GM12878 (cell line): ENCODE measurements around the gene HCAR3. TPM values are rescaled to one million over a fixed set of nuclear protein-coding genes. Genes with fewer than 3 reads are reported as not detected.

Experiments used
- ATAC-seq: fragments of 200-7000 bp; cut with Tn5 transposase; 3 replicates; pipeline ENCODE4 v1.9.1; 2020; ENCODE audit warnings: mild to moderate bottlenecking, moderate library complexity
- BruUV-seq: library from RNA; stranded (reverse); fragments of 400-500 nt; replicated peaks from 2 replicates; lab custom pipeline; 2021; lab: Mats Ljungman, UMichigan
- CTCF ChIA-PET: fragments of 300-600 bp; sonication (Branson Sonifier 250); formaldehyde crosslinking; extraction: SDS; loops from one replicate; lab custom pipeline; 2021; ENCODE audit warnings: inconsistent platforms; lab: Yijun Ruan, JAX
- POLR2A ChIA-PET: fragments of 350-600 bp; formaldehyde crosslinking; extraction: SDS; loops from one replicate; lab custom pipeline; 2021; ENCODE audit warnings: inconsistent platforms; lab: Charles Lee
- RAD21 ChIA-PET: fragments of 300-600 bp; sonication (Branson Sonifier 250); formaldehyde crosslinking; loops from one replicate; lab custom pipeline; 2023; ENCODE audit warnings: antibody characterized with exemption; ENCODE audit not compliant: unreplicated experiment; lab: Charles Lee
- SMC1A ChIA-PET: fragments of 300-600 bp; sonication (Branson Sonifier 250); formaldehyde crosslinking; loops from one replicate; lab custom pipeline; 2023; ENCODE audit not compliant: unreplicated experiment, uncharacterized antibody; lab: Charles Lee
- DNase-seq: peaks from one replicate; pipeline ENCODE4 v3.0.0-alpha.2; 2011; ENCODE audit warnings: low read depth, low spot score
- FAIRE-seq: peaks from 3 replicates; lab custom pipeline; 2011; peaks lifted over from hg19 to GRCh38; lab: Jason Lieb, UNC
- H2AFZ ChIP-seq: 2 replicates; pipeline ENCODE4 v1.6.0; 2011; ENCODE audit warnings: low read depth, low read length, control low read depth; ENCODE audit not compliant: control insufficient read depth
- H3K27ac ChIP-seq: 2 replicates; pipeline ENCODE4 v1.5.1; 2011; ENCODE audit warnings: control low read depth; ENCODE audit not compliant: control insufficient read depth, insufficient read depth
- H3K27me3 ChIP-seq, 2 experiments: replicated peaks in 1 of 2; 2 replicates each; pipeline versions ENCODE4 v1.6.0 to v1.6.1; 2011; ENCODE audit warnings: low read length in 1 of 2; ENCODE audit not compliant: control insufficient read depth in 2 of 2, insufficient read depth in 2 of 2
- H3K36me3 ChIP-seq, 2 experiments: 2 replicates each; pipeline ENCODE4 v1.5.1; 2011; ENCODE audit warnings: low read length in 1 of 2; ENCODE audit not compliant: control insufficient read depth in 2 of 2, insufficient read depth in 2 of 2
- H3K4me1 ChIP-seq: 2 replicates; pipeline ENCODE4 v1.6.1; 2011; ENCODE audit warnings: mild to moderate bottlenecking, low read length, moderate library complexity, mixed read lengths; ENCODE audit not compliant: control insufficient read depth, insufficient read depth
- H3K4me2 ChIP-seq: 2 replicates; pipeline ENCODE4 v1.6.0; 2011; ENCODE audit warnings: control low read depth; ENCODE audit not compliant: control insufficient read depth, insufficient read depth
- H3K4me3 ChIP-seq: fragments of 200-600 bp; sonication (generic); 2 replicates; pipeline ENCODE4 v1.5.1; 2016
- H3K79me2 ChIP-seq: 2 replicates; pipeline ENCODE4 v1.6.0; 2011; ENCODE audit warnings: low read length; ENCODE audit not compliant: control insufficient read depth, insufficient read depth
- H3K9ac ChIP-seq: 2 replicates; pipeline ENCODE4 v1.8.0; 2011; ENCODE audit warnings: low read length, control low read depth, mixed read lengths; ENCODE audit not compliant: control insufficient read depth, insufficient read depth
- H3K9me3 ChIP-seq: replicated peaks from 3 replicates; pipeline ENCODE4 v1.5.1; 2011; ENCODE audit warnings: mild to moderate bottlenecking, low read length; ENCODE audit not compliant: control insufficient read depth, insufficient read depth
- H4K20me1 ChIP-seq: 2 replicates; pipeline ENCODE4 v1.6.0; 2011; ENCODE audit not compliant: control insufficient read depth, insufficient read depth
- CBFB ChIP-seq: IDR thresholded peaks from 2 replicates; pipeline ENCODE4 v1.6.1; 2016; ENCODE audit warnings: antibody characterized with exemption, low read depth
- LARP7 ChIP-seq: fragments of 450-650 bp; IDR thresholded peaks from 2 replicates; pipeline ENCODE4 v1.6.1; 2017; ENCODE audit warnings: mild to moderate bottlenecking
- YY1 ChIP-seq: IDR thresholded peaks from 2 replicates; pipeline ENCODE4 v1.6.1; 2011; ENCODE audit warnings: low read depth, mild to moderate bottlenecking, low read length
- WGBS: methylation state at CpG from one replicate; pipeline ENCODE4 v1.1.6; 2016; ENCODE audit warnings: low lambda C conversion rate; ENCODE audit not compliant: insufficient replicate concordance, insufficient coverage; ENCODE audit errors: missing lambda C conversion rate; 5-methylcytosine and 5-hydroxymethylcytosine counted together
- in situ Hi-C: fragments of 300-500 bp; cut with MboI; formaldehyde crosslinking; loops from 9 replicates; pipeline ENCODE4 v1.14.3; 2018; ENCODE audit warnings: mixed read lengths
- intact Hi-C: fragments of 100-400 bp; cut with micrococcal nuclease; formaldehyde crosslinking; loops from one replicate; pipeline ENCODE4 v1.14.2; 2022; ENCODE audit not compliant: unreplicated experiment
- polyA plus RNA-seq, 11 experiments: library from polyadenylated mRNA; depleted of rRNA in 4 of 11; unstranded in 6 of 11; stranded (reverse) in 5 of 11; fragments of >200 nt; fragmentation: Nextera tagmentation in 4 of 11; fragmentation: Illumina TruSeq in 1 of 11; extraction: Ambion mirVana in 4 of 11; extraction: Trizol in 1 of 11; gene quantifications; 1 replicate in 1 of 11; 2 replicates in 10 of 11; pipeline versions ENCODE4 v1.2.1 to v1.2.3, GENCODE V29; 2011 to 2016; ENCODE audit warnings: inconsistent platforms in 2 of 11, missing spikeins in 2 of 11, low read depth in 1 of 11
- total RNA-seq, 4 experiments: library from RNA; depleted of rRNA in 3 of 4; stranded (reverse); fragments of >200 nt in 3 of 4; fragmentation: Illumina TruSeq in 1 of 4; extraction: Trizol in 1 of 4; gene quantifications; 2 replicates each; pipeline versions ENCODE4 v1.2.1 to v1.2.3, GENCODE V29; 2013 to 2021
- TF ChIP-seq, protein P1 (sequence below): fragments of 450-650 bp; IDR thresholded peaks from 2 replicates; pipeline ENCODE4 v1.6.1; 2018; ENCODE audit warnings: borderline replicate concordance, mild to moderate bottlenecking; ENCODE audit not compliant: partially characterized antibody

The HCAR3 gene
- total and polyA plus RNA-seq, 10 of the 15 experiments (the other 5 are each of a cell fraction or from before 2014, with no cell fraction given) = 0.57 to 3.0 (median 2.2) TPM

- no TSS peak for BruUV-seq
- TF ChIP-seq, protein P1, sequence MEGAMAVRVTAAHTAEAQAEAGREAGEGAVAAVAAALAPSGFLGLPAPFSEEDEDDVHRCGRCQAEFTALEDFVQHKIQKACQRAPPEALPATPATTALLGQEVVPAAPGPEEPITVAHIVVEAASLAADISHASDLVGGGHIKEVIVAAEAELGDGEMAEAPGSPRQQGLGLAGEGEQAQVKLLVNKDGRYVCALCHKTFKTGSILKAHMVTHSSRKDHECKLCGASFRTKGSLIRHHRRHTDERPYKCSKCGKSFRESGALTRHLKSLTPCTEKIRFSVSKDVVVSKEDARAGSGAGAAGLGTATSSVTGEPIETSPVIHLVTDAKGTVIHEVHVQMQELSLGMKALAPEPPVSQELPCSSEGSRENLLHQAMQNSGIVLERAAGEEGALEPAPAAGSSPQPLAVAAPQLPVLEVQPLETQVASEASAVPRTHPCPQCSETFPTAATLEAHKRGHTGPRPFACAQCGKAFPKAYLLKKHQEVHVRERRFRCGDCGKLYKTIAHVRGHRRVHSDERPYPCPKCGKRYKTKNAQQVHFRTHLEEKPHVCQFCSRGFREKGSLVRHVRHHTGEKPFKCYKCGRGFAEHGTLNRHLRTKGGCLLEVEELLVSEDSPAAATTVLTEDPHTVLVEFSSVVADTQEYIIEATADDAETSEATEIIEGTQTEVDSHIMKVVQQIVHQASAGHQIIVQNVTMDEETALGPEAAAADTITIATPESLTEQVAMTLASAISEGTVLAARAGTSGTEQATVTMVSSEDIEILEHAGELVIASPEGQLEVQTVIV = no peak
- TF ChIP-seq YY1 = 0 out of 2 replicates have a peak, but pooled peaks have one; percentile 13
- no peak for TF ChIP-seq CBFB
- no peak for TF ChIP-seq LARP7
- H3K79me2 ChIP-seq = no peaks in the 10 kb centered on the region
- peaks cover 48% of the 10 kb centered on the region for H3K4me1 ChIP-seq
- no peaks in the 10 kb centered on the region for H3K27me3 ChIP-seq
- FAIRE-seq (no peak), DNase-seq (no peak), ATAC-seq (no peak)
- 53% methylated on average over 6 of the region's 6 CpGs for WGBS
- no peak overlapping the region for H2AFZ ChIP-seq
- peak overlapping the region; percentile 82 for H3K4me2 ChIP-seq
- no peak overlapping the region for H3K9ac ChIP-seq
- ChIA-PET CTCF (interaction anchor here (0.6 to 1.4 kb wide), 5 partner anchors 8 to 99 kb away, joined by 3 to 5 read pairs (median 4); no protein-coding TSS in a partner anchor), SMC1A (interaction anchor here (1.2 to 2.3 kb wide), 5 partner anchors 8 to 88 kb away, joined by 3 to 10 read pairs (median 5); no protein-coding TSS in a partner anchor), POLR2A (interaction anchor here (0.9 to 1.3 kb wide), 5 partner anchors 11 to 224 kb away, joined by 3 to 4 read pairs (median 3); partner anchors contain the start of gene ZCCHC8), RAD21 (interaction anchor here (0.6 to 1.2 kb wide), 5 partner anchors 27 to 227 kb away, joined by 3 read pairs; no protein-coding TSS in a partner anchor)
- peak overlapping the region; percentile 73 for H3K27ac ChIP-seq
- peak overlapping the region; percentile 19; the same call in 1 of the 2 replicates for H3K4me3 ChIP-seq
- no peaks in the 10 kb centered on the region for H4K20me1 ChIP-seq
- intact Hi-C loops = no loop called here
- H3K9me3 ChIP-seq = no peaks in the 10 kb centered on the region
- no peaks in the 10 kb centered on the region for H3K36me3 ChIP-seq
- in situ Hi-C loops = no loop called here
These were observed 9.0 kb upstream of the HCAR3 start for GRCh38 chr12:122725452-122726079.
